Amygdala (tissue), 56 donors: ENCODE measurements around the gene AMBRA1.

Source experiments
- DNase-seq, 56 donors: peaks; one replicate each; lab custom pipeline; 2025; lab: John Stamatoyannopoulos, UW

Gene AMBRA1

GRCh38 chr11:46513934-46514342, 79.9 kb downstream of the AMBRA1 start:
- peak in 11 of 56 donors; percentile 7 to 68 (median 17) for DNase-seq

GRCh38 chr11:46512261-46512881, 81.5 kb downstream of the AMBRA1 start:
- DNase-seq: no peak

GRCh38 chr11:46511342-46511741, 82.5 kb downstream of the AMBRA1 start:
- DNase-seq: no peak

- DNase-seq: no peak
These were observed 85.5 kb downstream of the AMBRA1 start for GRCh38 chr11:46508360-46508759.

GRCh38 chr11:46506483-46506791, 87.4 kb downstream of the AMBRA1 start:
- no peak for DNase-seq

- DNase-seq: no peak
These were observed 87.9 kb downstream of the AMBRA1 start for GRCh38 chr11:46505741-46506482.

- no peak for DNase-seq
These were observed 88.8 kb downstream of the AMBRA1 start for GRCh38 chr11:46504817-46505613.

GRCh38 chr11:46499821-46500220, 94.0 kb downstream of the AMBRA1 start:
- DNase-seq: no peak

GRCh38 chr11:46498968-46499367, 94.9 kb downstream of the AMBRA1 start:
- no peak for DNase-seq

- no peak for DNase-seq
These were observed 95.6 kb downstream of the AMBRA1 start for GRCh38 chr11:46498179-46498578.

GRCh38 chr11:46497498-46497897, 96.3 kb downstream of the AMBRA1 start:
- DNase-seq: no peak

GRCh38 chr11:46493791-46494190, 100.0 kb downstream of the AMBRA1 start:
- DNase-seq: no peak

GRCh38 chr11:46492532-46492931, 101.3 kb downstream of the AMBRA1 start:
- no peak for DNase-seq

- no peak for DNase-seq
These were observed 102.0 kb downstream of the AMBRA1 start for GRCh38 chr11:46491661-46492330.

- no peak for DNase-seq
These were observed 103.2 kb downstream of the AMBRA1 start for GRCh38 chr11:46490666-46491065.

- peak in 4 of 56 donors; percentile 8 to 30 (median 14) for DNase-seq
These were observed 103.9 kb downstream of the AMBRA1 start for GRCh38 chr11:46489656-46490560.

- DNase-seq: no peak
These were observed 107.9 kb downstream of the AMBRA1 start for GRCh38 chr11:46485856-46486443.

GRCh38 chr11:46484101-46484500, 109.7 kb downstream of the AMBRA1 start:
- no peak for DNase-seq

- no peak for DNase-seq
These were observed 112.9 kb downstream of the AMBRA1 start for GRCh38 chr11:46480909-46481308.
